Measurements from ENCODE around the gene WDR81.
A peak's percentile ranks its signal among the peaks of the same experiment; 100 is the strongest.
"Not testable (repeated sequence)": the region's sequence is repeated elsewhere in the genome, so short reads cannot be mapped to it uniquely, and the experiment has no call there.

WDR81 gene

GRCh38 chr17:1730326-1731193 is 6.1 kb downstream of the WDR81 start:
- no peak for DNase-seq (ENCODE audit: low spot score)

DNA sequence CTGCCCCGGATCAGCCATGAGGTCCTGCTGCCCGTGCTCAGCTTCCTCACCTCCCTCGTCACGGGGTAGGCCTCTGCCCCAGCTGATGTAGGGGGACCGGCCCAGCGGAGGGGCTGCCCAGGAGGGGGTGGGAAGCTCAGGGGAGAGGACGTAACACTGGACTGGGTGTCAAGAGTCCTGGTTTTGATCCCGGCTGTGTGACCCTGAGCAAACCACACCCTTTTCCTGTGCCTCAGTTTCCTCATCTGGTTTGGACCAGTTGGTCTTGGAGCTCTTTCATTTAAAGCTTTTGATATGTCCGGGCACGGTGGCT is 6.6 kb downstream of the WDR81 start:
- no peak for DNase-seq (ENCODE audit: low spot score)

GRCh38 chr17:1732241-1732832 is 7.8 kb downstream of the WDR81 start:
- no peak for DNase-seq (ENCODE audit: low spot score)

- no peak for DNase-seq (ENCODE audit: low spot score)
Observed at GRCh38 chr17:1732833-1733321, 8.4 kb downstream of the WDR81 start.

DNA sequence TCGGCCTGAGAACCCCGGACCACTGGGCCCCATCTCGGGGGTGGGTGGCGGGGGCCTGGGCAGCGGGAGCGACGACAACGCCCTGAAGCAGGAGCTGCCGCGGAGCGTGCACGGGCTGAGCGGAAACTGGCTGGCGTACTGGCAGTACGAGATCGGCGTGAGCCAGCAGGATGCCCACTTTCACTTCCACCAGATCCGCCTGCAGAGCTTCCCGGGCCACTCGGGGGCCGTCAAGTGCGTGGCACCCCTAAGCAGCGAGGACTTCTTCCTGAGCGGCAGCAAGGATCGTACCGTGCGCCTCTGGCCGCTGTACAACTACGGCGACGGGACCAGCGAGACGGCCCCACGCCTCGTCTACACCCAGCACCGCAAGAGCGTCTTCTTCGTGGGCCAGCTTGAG is 9.3 kb downstream of the WDR81 start:
- DNase-seq (ENCODE audit: low spot score), result no peak

DNA sequence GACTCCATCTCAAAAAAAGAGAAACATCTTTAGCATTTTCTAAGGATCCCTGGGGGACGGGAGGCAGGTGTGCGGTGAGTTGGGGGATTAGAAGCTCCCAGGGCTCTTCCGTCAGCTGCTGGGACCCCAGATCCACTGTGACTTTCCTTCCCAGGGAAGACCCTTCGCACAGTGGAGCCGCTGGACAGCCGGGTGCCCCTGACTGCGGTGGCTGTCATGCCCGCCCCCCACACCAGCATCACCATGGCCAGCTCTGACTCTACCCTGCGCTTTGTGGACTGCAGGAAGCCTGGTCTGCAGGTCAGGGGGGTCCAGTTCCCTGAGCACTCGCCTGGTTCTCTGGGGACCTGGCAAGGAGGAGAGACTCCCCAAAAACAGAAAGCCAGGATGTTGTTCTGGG is 10.9 kb downstream of the WDR81 start:
- no peak for DNase-seq (ENCODE audit: low spot score)

DNA sequence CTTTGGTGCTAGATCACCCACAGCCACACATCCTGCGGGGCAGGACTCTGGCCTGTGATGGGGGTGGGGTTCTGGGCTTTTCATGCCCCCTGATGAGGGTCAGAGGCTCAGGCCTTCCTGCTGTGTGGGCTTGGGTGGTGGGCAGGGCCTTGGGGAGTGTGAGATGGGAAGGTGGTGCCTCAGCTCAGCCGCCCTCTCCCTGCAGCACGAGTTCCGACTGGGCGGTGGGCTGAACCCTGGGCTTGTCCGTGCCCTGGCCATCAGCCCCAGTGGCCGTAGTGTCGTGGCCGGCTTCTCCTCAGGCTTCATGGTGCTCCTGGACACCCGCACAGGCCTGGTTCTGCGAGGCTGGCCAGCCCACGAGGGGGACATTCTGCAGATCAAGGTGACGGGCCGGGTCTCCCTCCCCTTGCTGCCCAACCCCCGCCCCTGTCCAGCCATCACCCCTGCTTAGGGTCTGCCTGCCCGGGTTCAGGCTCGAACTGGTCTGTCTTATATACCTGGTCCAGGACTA is 11.4 kb downstream of the WDR81 start:
- no peak for DNase-seq (ENCODE audit: low spot score)

DNA sequence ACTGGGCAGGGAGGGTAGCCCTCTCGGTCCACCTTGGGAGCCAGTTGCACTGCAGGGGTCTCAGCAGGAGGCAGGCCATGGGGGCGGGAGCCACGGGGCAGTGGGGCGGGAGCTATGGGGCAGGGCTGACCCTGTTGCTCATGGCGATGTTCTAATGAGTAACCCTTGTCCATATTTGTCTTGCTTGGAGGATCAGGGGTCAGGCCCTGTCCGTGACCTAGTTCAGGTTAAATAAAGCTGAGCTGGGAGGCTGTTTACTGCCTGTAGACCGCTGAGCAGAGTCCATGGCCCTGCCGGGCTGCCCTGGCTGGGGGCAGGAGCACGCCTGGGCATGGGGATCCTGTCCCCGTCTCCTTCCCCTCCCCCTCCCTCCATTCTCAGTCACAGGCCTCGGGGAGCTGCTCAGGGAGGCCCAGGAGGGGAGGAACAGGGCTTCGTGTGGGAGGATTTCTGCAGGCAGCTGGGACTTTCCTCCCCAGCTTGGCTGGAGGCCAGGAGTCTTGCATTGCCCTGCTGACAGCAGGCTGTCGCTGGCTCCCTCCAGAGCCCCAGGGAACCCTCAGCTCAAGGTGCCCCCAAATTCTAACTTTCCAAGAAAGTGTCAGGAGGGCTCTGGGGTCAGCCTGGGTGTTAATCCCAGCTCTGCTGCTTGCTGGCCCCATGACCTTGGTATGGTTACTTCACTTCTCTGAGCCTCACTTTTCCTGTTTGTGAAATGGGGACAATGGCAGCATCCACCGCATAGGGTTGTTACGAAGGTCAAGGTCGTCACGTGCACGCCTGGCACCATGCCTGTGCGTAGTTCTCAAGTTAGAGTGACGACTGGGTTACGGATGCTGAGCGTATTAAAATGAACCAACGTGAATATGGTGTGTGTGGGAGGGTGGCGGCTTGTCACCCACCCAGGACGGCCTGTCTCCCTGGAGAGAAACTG is 12.1 kb downstream of the WDR81 start:
- no peak for DNase-seq (ENCODE audit: low spot score)

- DNase-seq (ENCODE audit: low spot score), result no peak
Observed at GRCh38 chr17:1737531-1738291, 13.2 kb downstream of the WDR81 start.

GRCh38 chr17:1741899-1742298 is 17.4 kb downstream of the WDR81 start:
- DNase-seq (ENCODE audit: low spot score), result not testable (repeated sequence)

GRCh38 chr17:1742371-1743087 is 18.0 kb downstream of the WDR81 start, which contains the start of gene SERPINF2:
SERPINF2 (plus strand) TSS chr17:1742871; CDS start chr17:1744996, 2,125 bp downstream.
- DNase-seq (ENCODE audit: low spot score), result no peak

GRCh38 chr17:1743088-1743439 is 18.6 kb downstream of the WDR81 start:
- no peak for DNase-seq (ENCODE audit: low spot score)

DNA sequence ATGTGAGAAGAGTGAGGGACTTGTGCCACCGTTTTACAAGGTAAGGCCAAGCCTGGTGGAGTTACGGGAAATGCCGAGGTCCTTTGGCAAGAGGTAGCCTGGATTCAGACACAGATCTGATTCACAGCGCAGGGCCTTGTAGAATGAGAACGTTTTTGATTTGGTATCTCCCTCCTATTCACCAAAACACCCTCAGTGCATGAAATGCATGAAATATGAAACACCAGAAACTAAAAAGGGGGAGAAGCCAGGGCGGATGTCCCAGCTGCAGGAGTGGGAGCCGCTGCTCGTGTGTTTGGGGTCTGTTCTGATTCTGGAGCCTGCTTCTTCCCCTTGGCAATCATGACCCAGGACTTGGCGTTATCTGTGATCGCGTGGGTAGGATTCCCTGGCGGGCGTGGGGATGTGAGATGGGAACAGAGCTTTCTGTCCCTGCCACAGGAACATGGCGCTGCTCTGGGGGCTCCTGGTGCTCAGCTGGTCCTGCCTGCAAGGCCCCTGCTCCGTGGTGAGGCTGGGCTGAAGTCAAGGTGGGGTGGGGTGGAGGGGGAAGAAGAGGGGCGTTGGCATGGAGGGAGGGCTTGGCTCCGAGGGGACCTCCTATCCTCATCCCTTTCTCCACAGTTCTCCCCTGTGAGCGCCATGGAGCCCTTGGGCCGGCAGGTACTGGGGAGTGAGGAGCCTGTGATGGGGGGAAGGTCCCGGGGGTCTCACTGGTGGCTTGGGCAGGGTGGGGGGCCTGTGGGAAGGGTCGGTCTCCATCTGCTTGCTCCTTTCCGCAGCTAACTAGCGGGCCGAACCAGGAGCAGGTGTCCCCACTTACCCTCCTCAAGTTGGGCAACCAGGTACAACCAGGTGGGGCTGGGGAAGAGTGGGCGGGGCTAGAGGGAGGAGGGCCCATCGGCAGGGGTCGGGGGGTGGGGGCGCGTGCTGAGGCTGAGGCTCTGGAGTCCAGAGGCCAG is 20.3 kb downstream of the WDR81 start:
- no peak for DNase-seq (ENCODE audit: low spot score)

GRCh38 chr17:1745513-1746020 is 21.1 kb downstream of the WDR81 start:
- DNase-seq (ENCODE audit: low spot score), result no peak

DNA sequence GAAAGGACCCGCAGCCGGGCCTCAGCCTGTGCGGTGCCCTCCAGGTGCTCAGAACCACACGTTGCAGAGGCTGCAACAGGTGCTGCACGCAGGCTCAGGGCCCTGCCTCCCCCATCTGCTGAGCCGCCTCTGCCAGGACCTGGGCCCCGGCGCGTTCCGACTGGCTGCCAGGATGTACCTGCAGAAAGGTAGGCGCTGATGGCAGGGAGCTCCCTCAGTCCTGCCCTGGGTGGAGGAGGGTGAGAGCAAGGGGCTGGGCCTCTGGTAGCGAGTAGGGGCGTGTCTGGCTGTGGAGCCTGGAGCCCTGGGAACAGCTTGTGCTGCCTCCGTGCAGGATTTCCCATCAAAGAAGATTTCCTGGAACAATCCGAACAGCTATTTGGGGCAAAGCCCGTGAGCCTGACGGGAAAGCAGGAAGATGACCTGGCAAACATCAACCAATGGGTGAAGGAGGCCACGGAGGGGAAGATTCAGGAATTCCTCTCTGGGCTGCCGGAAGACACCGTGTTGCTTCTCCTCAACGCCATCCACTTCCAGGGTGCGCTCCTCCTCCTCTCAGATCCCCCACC is 22.6 kb downstream of the WDR81 start:
- no peak for DNase-seq (ENCODE audit: low spot score)

- DNase-seq (ENCODE audit: low spot score), result no peak
Observed at GRCh38 chr17:1750628-1751027, 26.1 kb downstream of the WDR81 start.

GRCh38 chr17:1752425-1753262 is 28.1 kb downstream of the WDR81 start:
- peak; percentile 11 for DNase-seq (ENCODE audit: low spot score)

- DNase-seq (ENCODE audit: low spot score), result no peak
Observed at GRCh38 chr17:1753767-1754429, 29.4 kb downstream of the WDR81 start.
